ENCODE data around the gene STX2.

GRCh38 chr12:130754234-130754901 is 84.7 kb downstream of the STX2 start:
- TF ChIP-seq CTCF (IDR thresholded peaks at IDR 0.05), result no peak
- TF ChIP-seq POLR2A (IDR thresholded peaks at IDR 0.05), result no peak

Data from testis (tissue), 2 donors.